Lower lobe of right lung (tissue), 2 donors: Measurements from ENCODE around the gene ENPP6. TPM values are rescaled to one million over a fixed set of nuclear protein-coding genes. Genes with fewer than 3 reads are reported as not detected.

Experiments used
- ATAC-seq, 2 donors: fragments of 200-7000 bp; cut with Tn5 transposase; one replicate each; pipeline ENCODE4 v1.9.1; 2020 to 2022; ENCODE audit warnings: mild to moderate bottlenecking in 2 of 2, moderate library complexity in 2 of 2
- DNase-seq: peaks from one replicate; pipeline ENCODE4 v3.0.0-alpha.2; 2020
- H3K27ac ChIP-seq: fragments of 200-600 bp; one replicate; pipeline ENCODE4 v1.8.0; 2022
- H3K27me3 ChIP-seq: fragments of 200-600 bp; one replicate; pipeline ENCODE4 v1.8.0; 2022; ENCODE audit warnings: low read depth
- H3K36me3 ChIP-seq: fragments of 200-600 bp; one replicate; pipeline ENCODE4 v1.8.0; 2022; ENCODE audit warnings: mild to moderate bottlenecking
- H3K4me1 ChIP-seq: fragments of 200-600 bp; one replicate; pipeline ENCODE4 v1.8.0; 2022
- H3K4me3 ChIP-seq: fragments of 200-600 bp; one replicate; pipeline ENCODE4 v1.8.0; 2022; ENCODE audit warnings: mild to moderate bottlenecking
- H3K9me3 ChIP-seq: fragments of 200-600 bp; one replicate; pipeline ENCODE4 v1.8.0; 2022
- intact Hi-C: fragments of 100-400 bp; cut with DNase I; formaldehyde crosslinking; loops from one replicate; pipeline ENCODE4 v1.11.0; 2022
- total RNA-seq: library from RNA; stranded (reverse); fragmentation: NEBNext Ultra II Directional; extraction: Animal tissue kit (Norgen Biotek cat#: 25700); gene quantifications from one replicate; pipeline ENCODE4 v1.2.1, GENCODE V29; 2021
- TF ChIP-seq, protein P1 (sequence below): fragments of 200-600 bp; IDR thresholded peaks from one replicate; pipeline ENCODE4 v1.8.0; 2022; ENCODE audit warnings: antibody characterized with exemption, mild to moderate bottlenecking
- donor health status: DM: no; HTN: yes; CAD: no; lungs with severe emphysema.

ENPP6 gene
- total RNA-seq, 1 donor from 2014 or later, result 0.74 TPM

DNA sequence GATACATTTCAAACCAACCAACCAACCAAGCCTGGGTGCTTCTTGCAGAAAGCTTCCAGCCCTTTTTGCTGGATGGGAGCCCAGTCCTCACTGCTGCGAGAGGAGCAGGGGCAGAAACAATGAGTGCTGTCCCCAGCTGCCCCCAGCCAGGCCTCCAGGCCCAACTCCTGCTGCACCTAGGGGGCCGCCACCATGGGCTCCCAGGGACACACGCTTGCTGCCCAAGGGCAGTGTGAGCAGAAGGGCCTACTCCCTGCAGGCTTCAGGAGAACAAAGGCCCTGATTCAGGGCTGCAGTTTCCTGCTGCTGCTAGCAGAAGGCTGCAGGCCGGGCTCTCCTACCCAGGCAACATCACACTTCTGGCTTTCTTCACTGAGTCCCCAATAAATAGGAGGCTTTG, 37.7 kb upstream of the ENPP6 start:
- Histone ChIP-seq H3K4me1 (no peaks in the 10 kb centered on the region), H3K27me3 (no peaks in the 10 kb centered on the region), H3K9me3 (no peaks in the 10 kb centered on the region), H3K4me3 (no peak overlapping the region), H3K36me3 (no peaks in the 10 kb centered on the region), H3K27ac (no peak overlapping the region)
- intact Hi-C loops, result no loop called here
- TF ChIP-seq, protein P1, sequence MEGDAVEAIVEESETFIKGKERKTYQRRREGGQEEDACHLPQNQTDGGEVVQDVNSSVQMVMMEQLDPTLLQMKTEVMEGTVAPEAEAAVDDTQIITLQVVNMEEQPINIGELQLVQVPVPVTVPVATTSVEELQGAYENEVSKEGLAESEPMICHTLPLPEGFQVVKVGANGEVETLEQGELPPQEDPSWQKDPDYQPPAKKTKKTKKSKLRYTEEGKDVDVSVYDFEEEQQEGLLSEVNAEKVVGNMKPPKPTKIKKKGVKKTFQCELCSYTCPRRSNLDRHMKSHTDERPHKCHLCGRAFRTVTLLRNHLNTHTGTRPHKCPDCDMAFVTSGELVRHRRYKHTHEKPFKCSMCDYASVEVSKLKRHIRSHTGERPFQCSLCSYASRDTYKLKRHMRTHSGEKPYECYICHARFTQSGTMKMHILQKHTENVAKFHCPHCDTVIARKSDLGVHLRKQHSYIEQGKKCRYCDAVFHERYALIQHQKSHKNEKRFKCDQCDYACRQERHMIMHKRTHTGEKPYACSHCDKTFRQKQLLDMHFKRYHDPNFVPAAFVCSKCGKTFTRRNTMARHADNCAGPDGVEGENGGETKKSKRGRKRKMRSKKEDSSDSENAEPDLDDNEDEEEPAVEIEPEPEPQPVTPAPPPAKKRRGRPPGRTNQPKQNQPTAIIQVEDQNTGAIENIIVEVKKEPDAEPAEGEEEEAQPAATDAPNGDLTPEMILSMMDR, result no peak
- DNase-seq, result no peak
- ATAC-seq, result no peak

DNA sequence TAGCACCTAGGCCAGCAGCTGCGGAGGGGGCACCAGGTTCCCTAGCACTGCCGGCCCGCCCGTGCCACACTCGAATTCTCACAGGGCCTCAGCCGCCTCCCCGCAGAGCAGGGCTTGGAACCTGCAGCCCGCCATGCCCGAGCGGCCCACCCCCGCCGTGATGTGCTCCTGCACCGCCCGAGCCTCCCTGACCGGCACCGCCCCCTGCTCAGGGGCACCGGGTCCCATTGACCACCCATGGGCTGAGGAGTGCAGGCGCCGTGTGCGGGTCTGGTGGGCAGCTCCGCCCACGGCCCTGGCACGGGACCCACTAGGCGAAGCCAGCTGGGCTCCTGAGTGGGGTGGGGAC, 35.4 kb upstream of the ENPP6 start:
- TF ChIP-seq, protein P1, result no peak
- no peak for DNase-seq
- Histone ChIP-seq H3K4me3 (no peak overlapping the region), H3K9me3 (no peaks in the 10 kb centered on the region), H3K36me3 (no peaks in the 10 kb centered on the region), H3K27me3 (no peaks in the 10 kb centered on the region), H3K27ac (no peak overlapping the region), H3K4me1 (no peaks in the 10 kb centered on the region)
- peak in 1 of 2 donors; percentile 31 for ATAC-seq
- intact Hi-C loops, result no loop called here

DNA sequence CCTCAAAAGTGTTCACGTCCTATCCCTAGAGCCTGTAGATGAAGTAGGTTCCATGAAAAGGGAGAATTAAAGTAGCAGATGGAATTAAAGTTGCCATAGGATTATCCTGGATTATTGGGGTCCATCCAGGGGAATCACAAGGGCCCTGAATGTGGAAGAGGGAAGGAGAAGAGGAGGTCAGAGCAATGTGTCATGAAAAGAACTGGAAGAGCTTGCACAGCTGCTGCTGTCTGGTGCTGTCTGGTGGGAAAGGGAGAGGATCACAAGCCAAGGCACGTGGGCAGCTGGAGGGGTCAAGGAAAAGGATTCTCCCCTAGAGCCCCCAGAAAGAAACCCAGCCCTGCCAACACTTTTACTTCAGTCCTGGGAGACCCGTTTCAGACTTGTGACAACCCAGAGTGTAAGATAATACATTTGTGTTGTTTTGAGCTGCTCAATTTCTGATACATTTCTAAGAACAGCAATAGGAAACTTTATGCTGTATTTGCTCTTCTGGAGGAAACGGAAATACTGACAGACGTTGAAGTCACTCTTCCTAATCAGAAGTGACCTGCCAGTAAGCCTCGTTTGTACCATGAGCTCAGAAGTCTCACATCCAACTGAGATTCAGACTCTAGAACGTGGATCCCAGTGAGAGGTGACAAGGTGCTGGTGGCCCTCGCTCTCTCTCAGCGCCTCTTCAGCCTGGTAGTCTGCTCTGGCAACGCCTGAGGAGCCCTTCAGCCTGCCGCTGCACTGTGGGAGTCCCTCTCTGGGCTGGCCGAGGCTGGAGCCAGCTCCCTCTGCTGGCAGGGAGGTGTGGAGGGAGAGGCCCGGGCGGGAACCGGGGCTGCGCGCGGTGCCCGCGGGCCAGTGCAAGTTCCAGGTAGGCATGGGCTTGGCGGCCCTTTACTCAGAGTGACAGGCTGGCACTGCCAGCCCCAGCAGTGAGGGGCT, 34.7 kb upstream of the ENPP6 start:
- peak in 1 of 2 donors; percentile 24 for ATAC-seq

DNA sequence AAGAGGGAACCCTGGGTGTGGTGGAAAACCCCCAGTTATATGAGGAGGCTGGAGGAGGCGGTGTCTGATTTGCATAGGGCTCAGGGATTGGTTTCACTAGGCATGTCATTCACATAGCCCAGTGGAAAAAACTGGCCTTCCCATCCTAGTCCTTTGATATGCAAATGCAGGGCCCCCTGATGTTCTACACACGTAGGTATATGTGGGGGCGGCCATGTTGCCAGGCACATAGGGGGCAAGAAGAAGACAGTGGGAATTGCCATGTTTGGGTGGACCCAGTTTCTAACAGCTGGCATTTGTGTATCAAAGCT, 34.0 kb upstream of the ENPP6 start:
- Histone ChIP-seq H3K4me1 (no peaks in the 10 kb centered on the region), H3K27ac (no peak overlapping the region), H3K36me3 (no peaks in the 10 kb centered on the region), H3K9me3 (no peaks in the 10 kb centered on the region), H3K4me3 (no peak overlapping the region), H3K27me3 (no peaks in the 10 kb centered on the region)
- DNase-seq (no peak), ATAC-seq (no peak)
- intact Hi-C loops, result no loop called here
- TF ChIP-seq, protein P1, result no peak

More for the DNA sequence above, 34.7 kb upstream of the ENPP6 start:
- no peaks in the 10 kb centered on the region for H3K27me3 ChIP-seq
- H3K9me3 ChIP-seq, result no peaks in the 10 kb centered on the region
- TF ChIP-seq, protein P1, result no peak
- H3K4me1 ChIP-seq, result no peaks in the 10 kb centered on the region
- no peak overlapping the region for H3K4me3 ChIP-seq
- H3K27ac ChIP-seq, result no peak overlapping the region
- intact Hi-C loops, result no loop called here
- no peaks in the 10 kb centered on the region for H3K36me3 ChIP-seq
- no peak for DNase-seq

DNA sequence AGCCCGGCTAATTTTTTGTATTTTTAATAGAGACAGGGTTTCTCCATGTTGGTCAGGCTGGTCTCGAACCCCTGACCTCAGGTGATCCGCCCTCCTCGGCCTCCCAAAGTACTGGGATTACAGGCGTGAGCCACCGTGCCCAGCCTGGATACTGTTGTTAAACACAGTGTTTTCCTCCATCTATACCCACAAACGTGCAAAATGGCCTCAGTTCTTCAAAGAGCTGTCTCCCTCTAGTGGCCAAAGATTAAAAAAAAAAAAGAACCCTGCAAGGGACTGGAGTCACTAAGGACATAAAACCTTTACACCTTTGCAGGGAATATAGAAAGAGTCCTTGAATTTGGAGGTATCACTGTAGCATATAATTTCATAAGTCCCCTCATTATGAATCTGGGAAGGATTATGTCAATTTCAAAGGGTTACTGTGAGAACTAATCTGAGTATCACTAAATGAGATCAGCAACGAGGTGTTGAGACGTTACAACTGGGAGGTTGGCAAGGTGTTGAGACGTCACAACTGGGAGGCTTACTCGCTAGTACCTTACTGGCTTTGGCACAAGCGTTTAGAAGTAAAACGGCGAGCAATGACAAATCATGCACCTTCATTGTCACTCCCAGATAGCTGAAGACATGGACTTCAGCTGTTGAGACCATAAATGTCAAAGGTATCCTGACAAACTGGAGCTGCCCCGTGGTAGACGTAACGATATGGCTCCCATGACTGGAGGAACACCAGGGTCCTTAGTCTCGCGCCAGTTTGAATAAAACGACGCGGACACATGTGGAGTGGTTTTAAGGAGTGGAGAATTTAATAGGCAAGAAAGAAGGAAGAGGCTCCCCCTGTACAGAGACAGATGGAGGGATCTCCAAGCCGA, 33.4 kb upstream of the ENPP6 start:
- DNase-seq (no peak), ATAC-seq (peak; percentile 73 to 78)
- intact Hi-C loops, result no loop called here
- TF ChIP-seq, protein P1, result peak; percentile 56
- H3K4me1 ChIP-seq, result no peaks in the 10 kb centered on the region
- no peaks in the 10 kb centered on the region for H3K9me3 ChIP-seq
- no peaks in the 10 kb centered on the region for H3K27me3 ChIP-seq
- no peak overlapping the region for H3K27ac ChIP-seq
- H3K4me3 ChIP-seq, result no peak overlapping the region
- H3K36me3 ChIP-seq, result no peaks in the 10 kb centered on the region
